ENCODE measurements around the gene LIPC.

The LIPC gene

DNA sequence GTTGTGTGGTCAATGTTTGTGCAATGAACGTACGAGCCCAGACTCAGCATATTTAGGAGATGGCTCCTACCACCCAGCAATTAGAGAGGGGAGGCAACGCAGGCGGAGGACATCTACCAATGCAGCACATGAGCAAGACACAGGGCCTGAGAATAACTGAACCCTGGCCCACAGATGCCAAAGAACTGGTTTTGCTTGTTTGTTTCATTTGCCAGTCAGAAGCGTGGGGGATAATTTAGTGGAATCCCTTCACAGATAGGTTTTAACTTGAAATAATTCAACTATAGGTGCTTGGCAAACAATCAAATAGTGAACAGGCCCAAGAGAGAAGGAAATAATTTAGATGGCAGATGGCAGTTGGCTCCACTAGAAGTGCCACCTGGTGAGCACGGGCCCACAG, 54.8 kb downstream of the LIPC start:
- TF ChIP-seq CTCF (IDR thresholded peaks at IDR 0.05; ENCODE audit: borderline replicate concordance, insufficient read depth, low read depth, low read length) = no peak
- H3K4me3 ChIP-seq (ENCODE audit: low read depth, low read length) = no peak overlapping the region

DNA sequence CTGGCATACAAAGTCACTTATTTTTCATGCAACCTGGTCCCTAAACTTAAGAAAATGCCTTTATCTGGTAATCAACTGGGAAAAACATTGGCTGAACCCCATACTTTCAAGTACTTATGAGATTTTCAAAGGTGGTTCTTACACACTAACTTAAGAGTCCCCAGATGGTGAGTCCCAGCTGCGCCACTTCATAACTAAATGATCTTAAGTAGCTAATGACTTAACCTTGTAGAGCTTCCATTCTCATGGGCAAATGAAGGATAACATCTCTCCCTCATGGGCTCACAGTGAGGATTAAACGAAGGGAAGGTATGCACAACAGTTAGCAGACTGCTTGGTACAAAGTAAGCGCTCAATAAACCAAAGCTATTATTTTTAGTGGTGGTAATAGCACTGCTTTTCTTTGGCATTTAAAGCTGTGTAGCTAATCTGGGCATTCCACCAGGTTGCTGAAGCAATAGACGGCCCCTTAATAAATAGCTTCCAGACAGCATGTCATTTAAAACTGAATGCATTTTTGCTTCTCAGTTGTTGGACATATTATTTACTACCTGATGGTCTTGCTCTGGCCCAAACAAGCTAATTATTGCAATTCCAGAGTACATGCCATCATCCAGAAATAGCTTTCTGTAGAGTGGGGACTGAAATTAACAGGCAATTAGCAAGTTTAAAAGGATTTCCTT, 55.4 kb downstream of the LIPC start:
- no peak for TF ChIP-seq CTCF (IDR thresholded peaks at IDR 0.05; ENCODE audit: borderline replicate concordance, insufficient read depth, low read depth, low read length)
- H3K4me3 ChIP-seq (ENCODE audit: low read depth, low read length) = no peak overlapping the region

DNA sequence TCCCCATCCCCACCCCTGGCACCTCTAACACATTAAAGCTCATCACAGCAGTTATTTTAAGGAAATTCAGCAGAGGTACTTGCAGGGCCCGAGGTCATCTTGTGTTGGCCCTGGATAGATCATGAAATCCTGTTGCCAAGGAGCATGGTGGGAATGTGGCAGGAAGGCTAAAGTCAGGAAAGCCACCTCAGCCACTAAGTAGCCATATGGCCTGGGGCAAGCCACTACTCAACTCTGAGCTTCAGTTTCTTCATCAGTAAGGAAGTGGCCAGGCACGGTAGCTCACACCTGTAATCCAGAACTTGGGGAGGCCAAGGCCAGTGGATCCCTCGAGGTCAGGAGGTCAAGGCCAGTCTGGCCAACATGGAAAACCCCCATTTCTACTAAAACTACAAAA, 55.9 kb downstream of the LIPC start:
- no peak for TF ChIP-seq CTCF (IDR thresholded peaks at IDR 0.05; ENCODE audit: borderline replicate concordance, insufficient read depth, low read depth, low read length)
- H3K4me3 ChIP-seq (ENCODE audit: low read depth, low read length) = no peak overlapping the region

DNA sequence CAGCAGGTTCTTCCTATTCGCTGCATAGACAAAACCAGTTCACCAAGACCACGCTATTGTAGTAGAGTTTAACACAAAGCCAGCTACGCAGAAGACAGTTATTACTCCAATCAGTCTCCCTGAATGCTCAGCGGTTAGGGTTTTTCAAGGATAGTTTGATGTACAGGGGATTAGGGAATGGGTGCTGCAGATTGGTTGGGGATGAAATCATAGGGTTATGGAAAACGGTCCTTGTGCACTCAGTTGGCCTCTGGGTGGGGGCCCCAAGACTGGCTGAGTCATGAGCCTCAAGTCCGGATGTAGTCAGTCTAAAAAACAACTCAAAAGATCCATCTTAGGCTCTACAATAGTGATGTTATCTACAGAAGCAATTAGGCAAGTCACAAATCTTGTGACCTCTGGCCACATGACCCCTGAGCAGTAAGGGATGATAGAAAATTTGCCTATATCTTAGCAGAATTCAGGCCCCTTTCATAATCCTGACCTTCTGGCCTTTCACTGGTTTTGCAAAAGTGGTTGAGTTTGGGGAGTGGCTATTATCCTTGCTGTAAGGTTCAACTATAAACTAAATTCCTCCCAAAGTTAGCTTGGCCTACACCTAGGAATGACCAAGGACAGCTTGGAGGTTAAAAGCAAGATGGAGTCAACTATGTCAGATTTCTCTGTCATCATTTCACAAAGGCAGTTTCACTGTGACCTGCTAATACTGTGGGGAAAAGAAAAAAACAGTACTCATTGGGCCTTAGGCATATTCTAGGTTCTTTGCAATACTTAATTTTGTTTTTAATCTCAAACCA, 57.7 kb downstream of the LIPC start:
- no peak overlapping the region for H3K4me3 ChIP-seq (ENCODE audit: low read depth, low read length)
- TF ChIP-seq CTCF (IDR thresholded peaks at IDR 0.05; ENCODE audit: borderline replicate concordance, insufficient read depth, low read depth, low read length) = no peak

DNA sequence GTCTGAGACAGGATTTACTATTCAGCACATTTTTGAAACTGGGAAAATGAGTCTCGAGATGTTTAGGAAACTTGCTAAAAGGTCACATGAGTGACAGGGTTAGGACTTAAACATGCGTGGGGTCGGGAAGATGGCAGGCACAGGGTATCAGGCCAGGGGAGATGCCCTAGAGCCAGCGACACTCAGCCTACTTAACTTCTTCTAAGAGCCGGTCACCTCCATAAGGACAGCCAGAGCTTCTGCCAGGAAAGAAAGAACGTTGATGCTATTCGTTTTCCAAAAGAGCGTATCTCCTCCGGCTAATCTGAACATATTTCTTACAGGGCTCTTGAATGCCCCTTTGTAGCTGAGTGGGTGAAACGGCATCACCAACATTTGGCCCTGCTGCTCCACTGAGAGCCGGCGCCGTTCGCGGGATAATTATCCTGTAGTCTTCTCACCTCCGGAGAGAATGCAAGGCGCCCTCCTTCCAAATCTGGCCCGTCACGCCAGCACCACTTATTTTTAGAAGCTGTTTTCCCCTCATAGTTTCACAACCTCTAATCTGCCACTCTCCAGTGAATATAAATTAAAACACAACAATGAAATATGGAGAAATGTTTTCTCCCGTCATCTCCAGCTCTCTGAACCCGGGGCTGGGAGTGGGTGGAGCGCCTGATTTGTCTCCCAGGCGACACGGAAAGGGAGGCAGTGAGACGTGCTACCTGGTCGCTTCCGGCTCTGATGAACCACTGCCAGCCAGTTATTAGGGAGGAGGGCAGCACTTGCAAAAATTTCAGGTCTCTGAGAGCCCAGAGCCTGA, 58.5 kb downstream of the LIPC start:
- no peak overlapping the region for H3K4me3 ChIP-seq (ENCODE audit: low read depth, low read length)
- no peak for TF ChIP-seq CTCF (IDR thresholded peaks at IDR 0.05; ENCODE audit: borderline replicate concordance, insufficient read depth, low read depth, low read length)

GRCh38 chr15:58490888-58491473, 59.2 kb downstream of the LIPC start:
- no peak for TF ChIP-seq CTCF (IDR thresholded peaks at IDR 0.05; ENCODE audit: borderline replicate concordance, insufficient read depth, low read depth, low read length)
- H3K4me3 ChIP-seq (ENCODE audit: low read depth, low read length) = no peak overlapping the region
